Transverse colon (tissue), 4 donors: Measurements from ENCODE around the gene PAK6. TPM values are rescaled to one million over a fixed set of nuclear protein-coding genes. Genes with fewer than 3 reads are reported as not detected.

ENCODE experiments used
- DNase-seq: peaks from one replicate; pipeline ENCODE4 v3.0.0-alpha.2; 2019
- H3K27ac ChIP-seq, 4 donors: fragments of 200-600 bp; sonication (generic); 2 replicates each; pipeline ENCODE4 v1.5.1; 2016 to 2018; ENCODE audit warnings: inconsistent platforms in 4 of 4
- H3K27me3 ChIP-seq: fragments of 200-600 bp; sonication (generic); 2 replicates; pipeline ENCODE4 v1.5.1; 2017; ENCODE audit warnings: inconsistent platforms
- H3K36me3 ChIP-seq, 4 donors: fragments of 200-600 bp; sonication (generic); 2 replicates each; pipeline ENCODE4 v1.5.1; 2017 to 2019; ENCODE audit warnings: inconsistent platforms in 4 of 4
- H3K4me1 ChIP-seq, 4 donors: fragments of 200-600 bp; sonication (generic); 2 replicates each; pipeline ENCODE4 v1.5.1; 2017 to 2020; ENCODE audit warnings: inconsistent platforms in 4 of 4
- H3K4me3 ChIP-seq, 4 donors: fragments of 200-600 bp; sonication (generic); 1 replicate in 1 of 4; 2 replicates in 3 of 4; pipeline versions ENCODE4 v1.5.1 to v1.6.1; 2017 to 2019; ENCODE audit warnings: inconsistent platforms in 4 of 4
- H3K9me3 ChIP-seq, 2 donors: fragments of 200-600 bp; sonication (generic); 2 replicates each; pipeline ENCODE4 v1.5.1; 2017 to 2019; ENCODE audit warnings: inconsistent platforms in 2 of 2
- EP300 ChIP-seq: sonication (generic); formaldehyde crosslinking; IDR thresholded peaks from one replicate; pipeline ENCODE4 v1.6.1; 2017; ENCODE audit warnings: antibody characterized with exemption, low read depth
- POLR2A ChIP-seq: fragments of 450-650 bp; IDR thresholded peaks from one replicate; pipeline ENCODE4 v1.6.1; 2016; ENCODE audit warnings: antibody characterized with exemption, mild to moderate bottlenecking, moderate library complexity
- POLR2AphosphoS5 ChIP-seq, 3 donors: sonication (generic); formaldehyde crosslinking; IDR thresholded peaks; one replicate each; pipeline ENCODE4 v1.6.1; 2016; ENCODE audit warnings: antibody characterized with exemption in 3 of 3
- WGBS, 2 donors: methylation state at CpG; one replicate each; pipeline ENCODE4 v1.1.5; 2018; ENCODE audit warnings: low coverage in 1 of 2; 5-methylcytosine and 5-hydroxymethylcytosine counted together
- in situ Hi-C, 4 donors: fragments of 200-750 bp; cut with MboI; loops; one replicate each; pipeline versions ENCODE4 v1.15.0 to v1.15.1; 2017; ENCODE audit warnings: low sequenced_read_pairs in 3 of 4, low pct_ligation_motif_present in 1 of 4, low pct_unique_long_range_greater_than_20kb in 1 of 4
- intact Hi-C: fragments of 100-400 bp; cut with DNase I; formaldehyde crosslinking; loops from one replicate; pipeline ENCODE4 v1.15.1; 2023; ENCODE audit warnings: low total_unique reads
- total RNA-seq, 4 donors: library from RNA; depleted of rRNA; stranded (reverse); fragments of >200 nt; gene quantifications; one replicate each; pipeline ENCODE4 v1.1.0, GENCODE V29; 2016
- TF ChIP-seq, protein P1 (sequence below), 5 experiments: fragments of 200-600 bp in 3 of 5; fragments of 450-650 bp in 2 of 5; sonication (generic) in 3 of 5; IDR thresholded peaks; 1 replicate in 2 of 5; 2 replicates in 3 of 5; pipeline ENCODE4 v1.5.1; 2016 to 2017; ENCODE audit warnings: antibody characterized with exemption in 5 of 5, inconsistent platforms in 3 of 5, mild to moderate bottlenecking in 2 of 5, moderate library complexity in 1 of 5

PAK6 gene
- total RNA-seq, 4 donors from 2014 or later = 3.0 to 7.5 (median 4.5) TPM

DNA sequence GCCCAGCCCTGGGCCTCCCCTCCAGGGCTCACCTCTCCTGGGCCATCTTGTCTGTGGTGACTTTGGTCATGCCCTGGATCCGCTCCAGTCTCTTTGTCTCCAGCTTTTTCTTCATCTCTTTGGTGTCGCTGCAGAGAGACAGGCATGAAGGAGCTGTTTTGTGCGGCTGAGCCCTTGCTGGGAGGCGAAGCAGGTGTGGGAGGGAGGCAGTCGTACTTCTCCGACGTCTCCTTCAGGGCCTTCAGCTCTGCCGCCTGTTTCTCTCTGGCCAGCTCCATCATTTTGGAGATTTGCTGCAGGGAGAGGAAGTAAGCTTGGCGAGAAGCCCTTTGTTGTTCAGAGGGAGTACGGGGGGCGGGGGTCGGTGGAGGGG, 51.7 kb downstream of the PAK6 start:
- TF ChIP-seq, protein P1, sequence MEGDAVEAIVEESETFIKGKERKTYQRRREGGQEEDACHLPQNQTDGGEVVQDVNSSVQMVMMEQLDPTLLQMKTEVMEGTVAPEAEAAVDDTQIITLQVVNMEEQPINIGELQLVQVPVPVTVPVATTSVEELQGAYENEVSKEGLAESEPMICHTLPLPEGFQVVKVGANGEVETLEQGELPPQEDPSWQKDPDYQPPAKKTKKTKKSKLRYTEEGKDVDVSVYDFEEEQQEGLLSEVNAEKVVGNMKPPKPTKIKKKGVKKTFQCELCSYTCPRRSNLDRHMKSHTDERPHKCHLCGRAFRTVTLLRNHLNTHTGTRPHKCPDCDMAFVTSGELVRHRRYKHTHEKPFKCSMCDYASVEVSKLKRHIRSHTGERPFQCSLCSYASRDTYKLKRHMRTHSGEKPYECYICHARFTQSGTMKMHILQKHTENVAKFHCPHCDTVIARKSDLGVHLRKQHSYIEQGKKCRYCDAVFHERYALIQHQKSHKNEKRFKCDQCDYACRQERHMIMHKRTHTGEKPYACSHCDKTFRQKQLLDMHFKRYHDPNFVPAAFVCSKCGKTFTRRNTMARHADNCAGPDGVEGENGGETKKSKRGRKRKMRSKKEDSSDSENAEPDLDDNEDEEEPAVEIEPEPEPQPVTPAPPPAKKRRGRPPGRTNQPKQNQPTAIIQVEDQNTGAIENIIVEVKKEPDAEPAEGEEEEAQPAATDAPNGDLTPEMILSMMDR (IDR thresholded peaks at IDR 0.05) = no peak
- TF ChIP-seq POLR2AphosphoS5 (IDR thresholded peaks at IDR 0.05) (no peak), EP300 (no peak), POLR2A (no peak)
- no peaks in the 10 kb centered on the region for H3K36me3 ChIP-seq
- WGBS, 2 donors = 66% methylated on average over 12 of the region's 12 CpGs; no CpG with 5 or more reads in 1 of the 2 donors
- H3K27me3 ChIP-seq = peaks cover 8% of the 10 kb centered on the region
- in situ Hi-C loops = no loop called here
- H3K9me3 ChIP-seq = no peaks in the 10 kb centered on the region
- H3K4me3 ChIP-seq = no peak overlapping the region
- DNase-seq = no peak
- peaks cover 12 to 31% (median 19%) of the 10 kb centered on the region in 4 donors for H3K4me1 ChIP-seq
- intact Hi-C loops = no loop called here
- no peak overlapping the region for H3K27ac ChIP-seq

DNA sequence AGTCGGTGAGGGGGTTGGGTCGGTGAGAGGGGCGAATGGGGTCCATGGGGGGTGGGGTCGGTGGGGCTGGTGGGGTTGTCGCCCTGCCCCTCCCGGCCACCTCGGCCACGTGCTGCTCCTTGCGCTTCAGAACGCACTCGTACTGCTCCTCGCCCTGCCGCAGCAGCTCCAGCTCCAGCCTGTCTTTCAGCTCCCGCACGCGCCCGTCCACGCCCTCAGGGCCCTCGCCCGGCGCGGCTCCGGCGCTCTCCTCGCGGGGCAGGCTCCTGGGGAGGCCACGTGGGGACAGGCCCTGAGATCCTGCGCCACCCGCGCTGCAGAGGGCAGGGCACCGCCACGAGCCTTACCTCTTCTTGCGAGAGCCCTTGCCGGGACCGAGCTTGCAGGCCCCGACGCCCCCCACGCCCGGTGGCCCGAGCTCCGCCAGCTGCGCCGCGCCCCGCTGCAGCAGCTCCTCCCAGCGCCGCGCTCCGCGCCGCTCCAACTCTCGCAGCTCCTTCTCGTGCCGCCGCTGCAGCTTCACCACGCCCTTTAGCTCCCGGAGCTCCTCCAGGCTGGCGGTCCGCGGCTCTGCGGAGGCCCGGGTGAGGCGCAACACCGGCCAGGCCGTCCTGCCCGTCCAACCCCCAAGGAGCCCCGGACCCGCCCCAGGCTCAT, 52.2 kb downstream of the PAK6 start:
- H3K27ac ChIP-seq = no peak overlapping the region
- H3K4me1 ChIP-seq = peaks cover 12 to 31% (median 19%) of the 10 kb centered on the region in 4 donors
- H3K27me3 ChIP-seq = peaks cover 8% of the 10 kb centered on the region
- no peak for TF ChIP-seq EP300
- TF ChIP-seq POLR2AphosphoS5 (IDR thresholded peaks at IDR 0.05) = no peak
- TF ChIP-seq, protein P1 (IDR thresholded peaks at IDR 0.05) = no peak
- TF ChIP-seq POLR2A = no peak
- H3K4me3 ChIP-seq = peak overlapping the region in 2 of 4 donors; percentile 25 to 40
- intact Hi-C loops (no loop called here), in situ Hi-C loops (no loop called here)
- 29% methylated on average over 57 of the region's 68 CpGs; no CpG with 5 or more reads in 1 of the 2 donors for WGBS, 2 donors
- no peaks in the 10 kb centered on the region for H3K9me3 ChIP-seq
- peak; percentile 68 for DNase-seq
- no peaks in the 10 kb centered on the region for H3K36me3 ChIP-seq

DNA sequence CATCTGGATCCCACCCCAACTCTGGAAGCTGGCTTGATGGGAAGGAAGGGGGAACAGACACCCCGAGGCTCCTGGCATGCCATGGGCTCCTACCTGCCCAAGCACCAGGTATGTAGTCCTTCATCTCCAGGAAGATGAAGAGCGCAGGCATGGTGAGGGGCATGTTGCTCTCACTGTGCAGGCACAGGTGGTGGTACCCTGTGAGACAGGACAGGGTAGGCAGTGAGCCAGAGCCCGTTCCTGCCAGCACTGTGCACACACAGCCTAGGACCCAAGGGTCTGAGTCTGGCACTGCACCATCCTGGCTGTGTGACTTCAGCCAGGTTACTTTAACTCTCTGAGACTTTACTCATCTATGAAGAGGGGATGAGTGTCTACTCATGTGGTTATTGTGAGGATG, 53.4 kb downstream of the PAK6 start:
- no peak for TF ChIP-seq POLR2AphosphoS5 (IDR thresholded peaks at IDR 0.05)
- no peak for TF ChIP-seq EP300
- TF ChIP-seq, protein P1 (IDR thresholded peaks at IDR 0.05) = no peak
- H3K4me1 ChIP-seq = peaks cover 12 to 31% (median 19%) of the 10 kb centered on the region in 4 donors
- no peaks in the 10 kb centered on the region for H3K36me3 ChIP-seq
- DNase-seq = no peak
- 88% methylated on average over 3 of the region's 3 CpGs; no CpG with 5 or more reads in 1 of the 2 donors for WGBS, 2 donors
- intact Hi-C loops (no loop called here), in situ Hi-C loops (no loop called here)
- peaks cover 8% of the 10 kb centered on the region for H3K27me3 ChIP-seq
- H3K4me3 ChIP-seq = no peak overlapping the region
- no peaks in the 10 kb centered on the region for H3K9me3 ChIP-seq
- no peak overlapping the region for H3K27ac ChIP-seq

DNA sequence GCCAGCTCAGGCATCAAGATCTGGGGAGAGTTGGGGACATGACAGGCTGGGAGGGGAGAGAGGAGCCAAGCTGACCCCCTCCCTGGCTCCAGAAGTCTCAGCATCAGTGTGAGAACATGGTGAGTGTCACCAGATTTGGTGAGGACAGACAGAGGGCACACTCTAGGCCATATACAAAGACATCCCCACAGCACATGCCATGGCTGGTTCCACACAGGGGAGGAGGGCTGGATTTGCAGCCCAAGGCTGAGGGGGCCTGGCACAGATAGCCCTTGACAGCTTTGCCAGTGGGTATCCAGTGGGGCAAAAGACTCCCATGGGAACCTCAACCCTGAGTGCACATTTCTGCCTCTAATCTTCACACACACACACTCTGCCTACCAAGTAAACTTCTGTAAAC, 54.1 kb downstream of the PAK6 start:
- no peaks in the 10 kb centered on the region for H3K36me3 ChIP-seq
- peaks cover 12 to 31% (median 19%) of the 10 kb centered on the region in 4 donors for H3K4me1 ChIP-seq
- peaks cover 8% of the 10 kb centered on the region for H3K27me3 ChIP-seq
- intact Hi-C loops (no loop called here), in situ Hi-C loops (no loop called here)
- no peaks in the 10 kb centered on the region for H3K9me3 ChIP-seq
- no peak overlapping the region for H3K4me3 ChIP-seq
- H3K27ac ChIP-seq = no peak overlapping the region
- no peak for DNase-seq
- no peak for TF ChIP-seq POLR2AphosphoS5 (IDR thresholded peaks at IDR 0.05)
- TF ChIP-seq POLR2A = no peak
- TF ChIP-seq, protein P1 (IDR thresholded peaks at IDR 0.05) = no peak
- no peak for TF ChIP-seq EP300
